H9 (cell line): ENCODE data around the gene DYRK1A. TPM values are rescaled to one million over a fixed set of nuclear protein-coding genes. Genes with fewer than 3 reads are reported as not detected.

ENCODE experiments used
- DNase-seq: peaks from one replicate; pipeline ENCODE4 v3.0.0-alpha.2; 2017
- H2AFZ ChIP-seq: one replicate; pipeline ENCODE4 v1.6.1; 2013; ENCODE audit warnings: mild to moderate bottlenecking, low read length, control low read depth, moderate library complexity
- H2AK5ac ChIP-seq: 2 replicates; pipeline ENCODE4 v1.6.1; 2013; ENCODE audit warnings: low read length, control low read depth, mixed read lengths; ENCODE audit not compliant: insufficient read length
- H2BK120ac ChIP-seq: one replicate; pipeline ENCODE4 v1.6.1; 2013; ENCODE audit warnings: low read depth, mild to moderate bottlenecking, low read length, control low read depth, inconsistent platforms; ENCODE audit not compliant: poor library complexity, severe bottlenecking
- H2BK12ac ChIP-seq: 2 replicates; pipeline ENCODE4 v1.6.1; 2013; ENCODE audit warnings: low read length, control low read depth, mixed read lengths, low read depth; ENCODE audit not compliant: insufficient read length
- H2BK15ac ChIP-seq: 2 replicates; pipeline ENCODE4 v1.6.1; 2013; ENCODE audit warnings: low read depth, low read length, control low read depth
- H2BK20ac ChIP-seq: one replicate; pipeline ENCODE4 v1.6.1; 2013; ENCODE audit warnings: low read depth, mild to moderate bottlenecking, low read length, control low read depth, inconsistent platforms; ENCODE audit not compliant: poor library complexity, severe bottlenecking
- H2BK5ac ChIP-seq: 2 replicates; pipeline ENCODE4 v1.6.1; 2013; ENCODE audit warnings: low read length, control low read depth, mixed read lengths; ENCODE audit not compliant: insufficient read length
- H3K14ac ChIP-seq: 2 replicates; pipeline ENCODE4 v1.6.1; 2013; ENCODE audit warnings: low read length, control low read depth; ENCODE audit not compliant: insufficient read depth
- H3K18ac ChIP-seq: 2 replicates; pipeline ENCODE4 v1.6.1; 2013; ENCODE audit warnings: low read depth, mild to moderate bottlenecking, mixed read lengths, low read length, control low read depth; ENCODE audit not compliant: insufficient read length
- H3K23ac ChIP-seq: 2 replicates; pipeline ENCODE4 v1.6.1; 2013; ENCODE audit warnings: low read length, control low read depth, mixed read lengths, low read depth; ENCODE audit not compliant: insufficient read length
- H3K23me2 ChIP-seq: 2 replicates; pipeline ENCODE4 v1.6.1; 2013; ENCODE audit warnings: low read depth, mild to moderate bottlenecking, mixed read lengths, low read length, control low read depth; ENCODE audit not compliant: insufficient read length, poor library complexity, severe bottlenecking
- H3K27ac ChIP-seq: 2 replicates; pipeline ENCODE4 v1.5.1; 2013; ENCODE audit warnings: low read length, control low read depth, mixed read lengths, low read depth; ENCODE audit not compliant: insufficient read length
- H3K27me3 ChIP-seq: 2 replicates; pipeline ENCODE4 v1.6.1; 2013; ENCODE audit warnings: low read length, control low read depth, inconsistent platforms; ENCODE audit not compliant: insufficient read depth
- H3K4ac ChIP-seq: 2 replicates; pipeline ENCODE4 v1.6.1; 2013; ENCODE audit warnings: low read depth, mild to moderate bottlenecking, control low read depth, inconsistent platforms, low read length, moderate library complexity
- H3K4me1 ChIP-seq: 2 replicates; pipeline ENCODE4 v1.6.1; 2013; ENCODE audit warnings: low read length, control low read depth, inconsistent platforms; ENCODE audit not compliant: insufficient read depth
- H3K4me2 ChIP-seq: 2 replicates; pipeline ENCODE4 v1.6.1; 2013; ENCODE audit warnings: low read length, control low read depth, mixed read lengths; ENCODE audit not compliant: insufficient read length, insufficient read depth
- H3K56ac ChIP-seq: 2 replicates; pipeline ENCODE4 v1.6.1; 2013; ENCODE audit warnings: low read depth, mild to moderate bottlenecking, mixed read lengths, low read length, control low read depth; ENCODE audit not compliant: insufficient read length
- H3K79me1 ChIP-seq: 2 replicates; pipeline ENCODE4 v1.6.1; 2013; ENCODE audit warnings: low read depth, mild to moderate bottlenecking, moderate library complexity, low read length, control low read depth, inconsistent platforms; ENCODE audit not compliant: insufficient read depth, poor library complexity, severe bottlenecking
- H3K79me2 ChIP-seq: 2 replicates; pipeline ENCODE4 v1.6.1; 2013; ENCODE audit warnings: low read length, control low read depth, inconsistent platforms; ENCODE audit not compliant: insufficient read depth
- H3K9ac ChIP-seq: 2 replicates; pipeline ENCODE4 v1.6.1; 2013; ENCODE audit warnings: low read length, control low read depth, mixed read lengths; ENCODE audit not compliant: insufficient read length; ENCODE audit errors: extremely low read depth
- H3K9me3 ChIP-seq: one replicate; pipeline ENCODE4 v1.6.1; 2013; ENCODE audit warnings: low read depth, low read length, inconsistent platforms; ENCODE audit not compliant: control insufficient read depth
- H3T11ph ChIP-seq: one replicate; pipeline ENCODE4 v1.6.1; 2013; ENCODE audit warnings: mild to moderate bottlenecking, low read length, control low read depth, inconsistent platforms
- H4K20me1 ChIP-seq: one replicate; pipeline ENCODE4 v1.6.1; 2013; ENCODE audit not compliant: control insufficient read depth, insufficient read length, insufficient read depth
- H4K5ac ChIP-seq: 2 replicates; pipeline ENCODE4 v1.6.1; 2013; ENCODE audit warnings: low read depth, mild to moderate bottlenecking, mixed read lengths, low read length, control low read depth; ENCODE audit not compliant: insufficient read length
- H4K8ac ChIP-seq: replicated peaks from 2 replicates; pipeline ENCODE4 v1.6.1; 2013; ENCODE audit warnings: low read length, control low read depth, mixed read lengths, low read depth; ENCODE audit not compliant: insufficient read length
- H4K91ac ChIP-seq: 2 replicates; pipeline ENCODE4 v1.6.1; 2013; ENCODE audit warnings: low read depth, mild to moderate bottlenecking, moderate library complexity, mixed read lengths, low read length, control low read depth; ENCODE audit not compliant: insufficient read length
- H3K27ac Mint-ChIP-seq, 3 experiments: 2 replicates in 2 of 3; 3 replicates in 1 of 3; pipeline ENCODE4 v1.8.0; 2020 to 2021; ENCODE audit warnings: mixed read lengths in 3 of 3, mild to moderate bottlenecking in 1 of 3, moderate library complexity in 1 of 3
- H3K27me3 Mint-ChIP-seq: 2 replicates; pipeline ENCODE4 v1.8.0; 2021; ENCODE audit warnings: low read depth, mild to moderate bottlenecking, moderate library complexity, mixed read lengths
- H3K36me3 Mint-ChIP-seq, 3 experiments: 2 replicates in 2 of 3; 3 replicates in 1 of 3; pipeline ENCODE4 v1.8.0; 2020 to 2021; ENCODE audit warnings: low read depth in 3 of 3, mixed read lengths in 3 of 3; ENCODE audit not compliant: insufficient read depth in 1 of 3
- H3K4me1 Mint-ChIP-seq, 2 experiments: 2 replicates each; pipeline ENCODE4 v1.8.0; 2020; ENCODE audit warnings: mixed read lengths in 2 of 2
- H3K4me3 Mint-ChIP-seq, 2 experiments: 2 replicates in 1 of 2; 3 replicates in 1 of 2; pipeline ENCODE4 v1.8.0; 2020 to 2021; ENCODE audit warnings: mild to moderate bottlenecking in 2 of 2, mixed read lengths in 2 of 2, moderate library complexity in 1 of 2
- H3K9me3 Mint-ChIP-seq, 2 experiments: 2 replicates in 1 of 2; 3 replicates in 1 of 2; pipeline ENCODE4 v1.8.0; 2020; ENCODE audit warnings: mild to moderate bottlenecking in 2 of 2, mixed read lengths in 2 of 2, moderate library complexity in 1 of 2
- WGBS: extraction: QIAGEN DNeasy Blood & Tissue Kit; methylation state at CpG from one replicate; pipeline ENCODE4 v1.1.7; 2013; ENCODE audit warnings: missing lambda C conversion rate, low lambda C conversion rate, mixed read lengths; ENCODE audit not compliant: insufficient read length; ENCODE audit errors: extremely low coverage; 5-methylcytosine and 5-hydroxymethylcytosine counted together
- total RNA-seq: library from RNA; stranded (reverse); gene quantifications from 2 replicates; pipeline ENCODE4 v1.2.1, GENCODE V29; 2021
- TF ChIP-seq, protein P1 (sequence below): fragments of 200-600 bp; sonication (generic); conservative IDR thresholded peaks from 3 replicates; pipeline ENCODE4 v1.8.0; 2021; ENCODE audit warnings: antibody characterized with exemption, mild to moderate bottlenecking

The DYRK1A gene
- total RNA-seq, 1 experiment from 2014 or later: 73.6 TPM

DNA sequence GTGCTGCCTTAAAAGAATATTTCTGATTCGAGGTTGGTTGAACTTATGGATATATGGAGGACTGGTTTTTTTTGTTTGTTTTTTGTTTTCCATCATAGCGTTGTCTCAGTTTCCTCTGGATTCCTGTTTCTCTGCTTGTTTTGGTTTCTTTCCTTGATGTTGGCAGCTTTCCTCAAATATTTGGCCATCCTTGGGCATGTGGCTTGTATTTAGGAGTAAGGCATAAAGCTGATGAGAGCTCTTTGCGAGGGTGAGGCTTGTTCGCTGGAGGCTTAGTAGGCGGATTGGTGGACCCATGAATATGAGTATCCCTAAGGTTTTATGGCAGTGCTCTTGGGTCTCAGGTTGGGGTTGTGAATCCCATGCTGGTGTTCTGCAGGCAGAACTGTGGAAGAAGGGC is 22.9 kb downstream of the DYRK1A start:
- Histone ChIP-seq H2BK120ac (no peak overlapping the region), H3K18ac (no peak overlapping the region), H3K27ac (no peak overlapping the region), H3K56ac (no peak overlapping the region), H2BK5ac (no peak overlapping the region), H3K79me1 (peaks cover 12% of the 10 kb centered on the region), H4K91ac (no peak overlapping the region), H3K79me2 (peaks cover 76% of the 10 kb centered on the region), H3K23me2 (no peaks in the 10 kb centered on the region), H3K4ac (no peak overlapping the region), H3K14ac (no peak overlapping the region), H3K9me3 (no peaks in the 10 kb centered on the region), H2BK12ac (no peak overlapping the region), H3K9ac (no peak overlapping the region), H2BK20ac (no peak overlapping the region), H2AK5ac (no peak overlapping the region), H2BK15ac (no peak overlapping the region), H3K23ac (no peak overlapping the region), H4K20me1 (no peaks in the 10 kb centered on the region), H4K8ac (no peak overlapping the region), H2AFZ (no peak overlapping the region), H3K4me2 (no peak overlapping the region), H4K5ac (no peak overlapping the region), H3K27me3 (no peaks in the 10 kb centered on the region), H3K4me1 (no peaks in the 10 kb centered on the region; the same call in 1 of the 2 replicates), H3T11ph (no peak overlapping the region)
- H3K4me1 Mint-ChIP-seq: peaks cover 51 to 60% of the 10 kb centered on the region in 2 experiments
- H3K36me3 Mint-ChIP-seq: no peaks in the 10 kb centered on the region
- no peaks in the 10 kb centered on the region for H3K9me3 Mint-ChIP-seq
- H3K4me3 Mint-ChIP-seq: no peak overlapping the region
- H3K27ac Mint-ChIP-seq: peak overlapping the region; percentile 21 to 59 (median 48); a peak in 4 of 7 replicates
- no peaks in the 10 kb centered on the region for H3K27me3 Mint-ChIP-seq
- DNase-seq: no peak
- no CpG with 5 or more reads among the region's 5 CpGs for WGBS
- TF ChIP-seq, protein P1, sequence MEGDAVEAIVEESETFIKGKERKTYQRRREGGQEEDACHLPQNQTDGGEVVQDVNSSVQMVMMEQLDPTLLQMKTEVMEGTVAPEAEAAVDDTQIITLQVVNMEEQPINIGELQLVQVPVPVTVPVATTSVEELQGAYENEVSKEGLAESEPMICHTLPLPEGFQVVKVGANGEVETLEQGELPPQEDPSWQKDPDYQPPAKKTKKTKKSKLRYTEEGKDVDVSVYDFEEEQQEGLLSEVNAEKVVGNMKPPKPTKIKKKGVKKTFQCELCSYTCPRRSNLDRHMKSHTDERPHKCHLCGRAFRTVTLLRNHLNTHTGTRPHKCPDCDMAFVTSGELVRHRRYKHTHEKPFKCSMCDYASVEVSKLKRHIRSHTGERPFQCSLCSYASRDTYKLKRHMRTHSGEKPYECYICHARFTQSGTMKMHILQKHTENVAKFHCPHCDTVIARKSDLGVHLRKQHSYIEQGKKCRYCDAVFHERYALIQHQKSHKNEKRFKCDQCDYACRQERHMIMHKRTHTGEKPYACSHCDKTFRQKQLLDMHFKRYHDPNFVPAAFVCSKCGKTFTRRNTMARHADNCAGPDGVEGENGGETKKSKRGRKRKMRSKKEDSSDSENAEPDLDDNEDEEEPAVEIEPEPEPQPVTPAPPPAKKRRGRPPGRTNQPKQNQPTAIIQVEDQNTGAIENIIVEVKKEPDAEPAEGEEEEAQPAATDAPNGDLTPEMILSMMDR: no peak
